Cerebellar nuclear complex (tissue), 1 donor: Measurements from ENCODE around the gene ABO.
"Not testable (repeated sequence)": the region's sequence is repeated elsewhere in the genome, so short reads cannot be mapped to it uniquely, and the experiment has no call there.

Experiments
- DNase-seq, 2 experiments: peaks; one replicate each; lab custom pipeline; 2025; lab: John Stamatoyannopoulos, UW

Gene ABO

DNA sequence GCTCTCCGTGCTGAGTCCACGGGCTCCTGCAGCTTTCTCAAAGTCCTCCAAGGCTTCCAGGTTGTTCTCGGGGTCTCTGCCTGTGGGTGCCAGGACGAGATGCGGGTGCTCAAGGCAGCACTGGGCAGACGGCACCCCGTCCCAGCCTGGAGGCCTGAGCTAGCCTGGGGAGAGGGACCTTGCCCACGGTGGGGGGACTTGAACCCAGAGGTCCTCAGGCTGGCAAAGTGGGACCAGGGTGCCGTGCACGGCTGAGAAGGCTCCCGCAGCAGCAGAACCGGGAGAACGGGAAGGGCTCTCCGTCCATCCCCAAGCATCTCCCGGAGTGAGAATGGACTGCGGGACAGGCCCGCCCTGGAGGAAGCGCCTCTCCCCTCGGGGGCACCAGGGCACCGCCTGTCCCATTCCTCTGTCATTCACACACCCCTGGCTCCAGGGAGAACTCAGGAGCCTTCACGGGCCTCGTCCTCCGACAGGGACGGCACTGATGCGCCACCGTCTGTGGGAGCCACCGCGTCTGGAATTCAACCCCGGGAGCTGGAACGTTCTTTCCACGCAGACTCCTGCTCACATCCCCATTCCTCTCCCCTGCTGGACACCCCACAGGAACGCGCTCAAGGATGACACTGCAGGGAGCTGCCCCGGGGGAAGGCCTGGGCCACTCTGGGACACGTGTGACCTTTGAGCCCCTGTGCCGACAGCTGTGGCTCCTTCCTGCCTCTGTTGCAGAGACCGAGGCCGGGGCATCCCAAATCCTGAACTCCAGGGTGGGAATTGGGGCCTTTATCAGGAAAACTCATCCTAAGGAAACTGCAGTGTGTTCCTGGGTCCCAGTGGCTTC lies 49.6 kb downstream of the ABO start:
- no peak for DNase-seq

DNA sequence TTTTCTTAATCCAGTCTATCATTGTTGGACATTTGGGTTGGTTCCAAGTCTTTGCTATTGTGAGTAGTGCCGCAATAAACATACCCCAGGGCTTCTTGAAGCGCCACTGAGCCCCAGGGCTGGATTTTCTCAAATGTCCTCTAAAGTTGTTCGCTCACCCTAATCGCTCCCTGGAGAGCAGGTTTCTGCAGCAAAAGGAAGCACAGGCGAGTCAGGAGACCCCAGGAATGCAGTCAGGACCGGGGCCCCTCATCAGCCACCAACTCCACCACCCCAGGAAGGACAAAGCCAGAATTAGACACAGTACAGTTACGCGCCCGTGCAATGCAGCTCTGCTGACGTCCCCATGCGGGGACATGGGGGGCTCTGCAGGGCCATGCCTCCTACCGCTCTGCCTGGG lies 50.2 kb downstream of the ABO start:
- DNase-seq = no peak

- not testable (repeated sequence) for DNase-seq
Observed at GRCh38 chr9:133223159-133223756, 51.7 kb downstream of the ABO start.

DNA sequence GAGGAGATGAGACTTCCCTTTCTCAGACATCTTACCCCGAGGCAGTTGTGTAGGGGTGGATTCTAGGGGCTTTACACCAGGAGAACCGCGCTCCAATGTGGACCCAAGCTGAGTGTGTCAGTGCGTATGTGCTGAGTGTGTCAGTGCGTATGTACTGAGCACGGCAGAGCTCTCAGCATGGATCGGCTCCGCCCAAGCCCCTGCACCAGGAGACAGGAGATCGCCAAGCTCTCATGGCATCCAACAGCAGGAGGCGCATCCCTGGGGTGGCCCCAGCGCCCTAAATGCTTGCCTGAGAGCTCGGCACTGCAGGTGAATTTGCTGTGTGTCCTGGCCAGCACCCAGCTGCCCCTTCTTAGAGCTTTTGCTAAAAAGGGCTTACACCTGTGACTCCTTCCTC lies 53.0 kb downstream of the ABO start:
- DNase-seq = not testable (repeated sequence)

DNA sequence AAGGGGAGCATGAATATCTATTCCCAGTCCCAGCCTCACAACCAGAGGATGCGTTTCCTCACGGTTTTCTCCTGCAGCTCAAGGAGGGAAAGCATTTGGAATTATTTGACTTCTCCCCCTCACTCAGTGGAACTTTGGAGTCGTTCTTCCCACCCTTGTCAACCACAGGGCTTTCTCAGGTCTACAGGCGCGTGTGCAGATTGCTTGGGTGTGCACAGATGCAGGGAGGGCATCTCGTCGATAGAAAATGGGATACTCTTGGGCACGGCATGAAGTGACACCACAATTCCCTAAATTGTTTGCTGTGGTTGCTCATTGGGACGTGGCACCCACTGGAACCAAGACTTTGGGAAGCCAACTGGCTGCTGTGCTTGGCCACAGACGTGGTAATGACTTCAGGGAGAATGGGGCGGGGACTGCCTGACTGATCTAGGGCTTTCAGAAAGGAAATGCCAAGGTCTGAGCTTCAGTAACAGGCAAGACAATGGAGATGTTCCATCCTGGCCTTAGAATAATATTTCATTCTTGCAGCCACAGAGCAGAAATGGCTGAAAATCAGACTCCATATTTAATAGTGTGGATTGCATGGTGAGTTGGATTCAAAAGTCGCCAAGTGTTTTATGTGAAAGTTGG lies 53.7 kb downstream of the ABO start:
- no peak for DNase-seq

DNA sequence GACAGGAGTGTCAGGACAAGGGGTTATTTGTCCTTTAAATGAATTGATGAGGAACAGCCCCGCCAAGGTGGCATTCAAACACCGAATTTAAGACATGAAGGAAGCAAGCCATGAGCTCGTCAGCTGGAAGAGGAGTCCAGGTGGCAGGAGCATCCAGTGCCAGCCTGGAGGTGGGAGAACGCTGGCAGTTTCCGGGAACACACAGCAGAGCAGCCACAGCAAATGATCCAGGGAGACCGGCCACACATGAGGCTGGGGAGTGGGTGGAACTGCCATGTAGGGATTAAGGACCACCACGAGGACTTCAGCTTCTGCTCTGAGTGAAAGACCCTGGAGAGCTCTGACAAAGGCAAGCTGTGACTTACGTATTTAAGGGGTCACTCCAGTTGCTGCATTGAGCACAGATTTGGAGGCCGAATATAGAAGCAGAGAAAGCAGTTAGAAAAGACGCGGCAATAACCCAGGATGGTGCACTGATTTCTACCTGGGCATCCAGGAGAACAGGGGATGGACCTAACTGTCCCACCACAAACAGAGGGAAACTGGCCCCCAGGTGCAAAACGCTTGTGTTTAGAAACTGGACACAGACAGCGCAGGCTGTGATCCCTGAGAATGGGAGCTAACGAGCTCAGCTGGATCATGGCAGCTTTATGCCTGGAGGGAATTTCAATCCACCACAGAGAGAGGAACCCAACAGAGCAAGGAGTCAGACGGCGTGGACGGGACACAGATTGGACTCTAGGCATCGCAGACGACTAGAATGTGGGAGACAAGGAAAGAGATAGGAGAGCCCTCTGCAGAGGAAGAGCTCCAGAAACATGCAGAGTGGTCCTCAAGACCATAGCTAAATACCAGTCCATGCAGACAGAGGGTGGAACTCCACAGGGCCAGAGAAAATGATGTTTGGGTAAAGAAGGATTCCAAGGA lies 56.7 kb downstream of the ABO start:
- DNase-seq = not testable (repeated sequence)

- DNase-seq = not testable (repeated sequence)
Observed at GRCh38 chr9:133217333-133217988, 57.5 kb downstream of the ABO start.

GRCh38 chr9:133214276-133214675 lies 60.7 kb downstream of the ABO start:
- DNase-seq = not testable (repeated sequence)

DNA sequence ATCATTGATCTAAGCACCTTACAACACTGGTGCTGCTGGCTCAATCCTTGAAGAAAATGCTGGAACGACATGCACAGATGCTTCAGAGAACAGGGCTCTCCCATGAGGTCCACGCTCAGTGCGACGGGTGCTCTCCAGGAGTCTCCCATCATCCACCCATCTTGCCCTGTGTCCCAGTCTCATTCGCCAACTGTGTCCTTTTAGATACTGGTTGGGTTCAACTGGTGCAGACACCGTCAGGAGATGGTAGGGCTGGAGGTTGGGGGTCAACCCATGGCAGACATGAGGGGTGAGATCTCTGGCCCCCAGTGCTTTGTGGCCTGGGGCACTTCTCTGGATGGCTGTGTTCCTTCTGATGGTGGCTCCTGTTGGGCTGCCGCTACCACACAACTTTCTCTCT lies 64.4 kb downstream of the ABO start:
- DNase-seq = no peak

DNA sequence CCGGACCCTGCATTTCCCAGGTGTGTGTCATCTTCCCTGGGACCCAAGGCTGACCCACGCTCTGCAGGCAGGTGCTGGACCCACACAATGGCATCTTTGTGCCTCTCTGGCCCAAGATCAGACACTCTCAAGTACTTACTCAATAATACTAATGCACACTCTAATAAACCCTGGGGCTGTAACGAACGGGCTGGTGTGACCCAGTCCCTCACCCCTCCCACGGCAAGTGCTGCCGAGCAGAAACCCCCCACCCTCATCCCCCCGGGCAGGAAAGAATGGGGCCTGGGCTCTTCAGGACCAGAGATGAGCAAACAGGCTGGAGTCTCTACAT lies 64.8 kb downstream of the ABO start:
- no peak for DNase-seq

GRCh38 chr9:133209327-133210201 lies 65.4 kb downstream of the ABO start:
- not testable (repeated sequence) for DNase-seq

- not testable (repeated sequence) for DNase-seq
Observed at GRCh38 chr9:133208880-133209300, 66.1 kb downstream of the ABO start, which contains the start of gene OBP2B. TSS of gene OBP2B (minus strand) at chr9:133209250. CDS start at chr9:133209199, 51 bp downstream.

DNA sequence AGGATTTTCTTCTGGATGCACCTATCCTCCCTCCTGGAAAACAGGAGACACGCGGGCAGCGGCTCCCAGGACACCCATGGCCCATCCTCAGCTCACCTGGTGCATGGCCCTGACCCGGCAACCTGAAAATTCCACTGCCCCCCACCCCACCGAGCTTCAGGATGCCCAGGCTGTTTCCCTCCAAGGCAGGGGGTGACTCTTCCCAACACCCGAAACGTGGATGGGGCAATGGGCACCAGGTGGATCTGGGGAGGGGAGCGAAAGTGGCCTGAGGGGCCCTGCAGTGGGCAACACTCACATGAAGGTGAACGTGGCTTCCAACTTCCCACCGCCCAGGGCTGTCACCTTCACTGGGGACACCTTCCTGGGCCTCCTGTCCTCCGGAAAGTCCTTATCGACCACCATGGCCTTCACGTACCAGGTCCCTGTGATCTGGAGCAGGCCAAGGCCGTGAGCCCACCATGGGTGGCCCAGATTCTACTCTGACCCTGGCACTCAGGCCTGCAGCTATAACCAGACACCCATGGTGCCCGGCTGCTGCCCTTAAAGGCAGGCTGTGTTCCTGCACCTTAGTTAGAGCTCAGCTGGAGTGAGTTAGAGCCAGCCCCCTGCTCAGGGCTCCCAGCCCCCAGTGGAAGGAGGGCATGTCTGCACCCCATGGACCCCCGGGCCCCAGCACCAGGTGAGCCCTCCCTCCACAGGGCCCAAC lies 66.7 kb downstream of the ABO start:
- not testable (repeated sequence) for DNase-seq

- no peak for DNase-seq
Observed at GRCh38 chr9:133207540-133208170, 67.3 kb downstream of the ABO start.

DNA sequence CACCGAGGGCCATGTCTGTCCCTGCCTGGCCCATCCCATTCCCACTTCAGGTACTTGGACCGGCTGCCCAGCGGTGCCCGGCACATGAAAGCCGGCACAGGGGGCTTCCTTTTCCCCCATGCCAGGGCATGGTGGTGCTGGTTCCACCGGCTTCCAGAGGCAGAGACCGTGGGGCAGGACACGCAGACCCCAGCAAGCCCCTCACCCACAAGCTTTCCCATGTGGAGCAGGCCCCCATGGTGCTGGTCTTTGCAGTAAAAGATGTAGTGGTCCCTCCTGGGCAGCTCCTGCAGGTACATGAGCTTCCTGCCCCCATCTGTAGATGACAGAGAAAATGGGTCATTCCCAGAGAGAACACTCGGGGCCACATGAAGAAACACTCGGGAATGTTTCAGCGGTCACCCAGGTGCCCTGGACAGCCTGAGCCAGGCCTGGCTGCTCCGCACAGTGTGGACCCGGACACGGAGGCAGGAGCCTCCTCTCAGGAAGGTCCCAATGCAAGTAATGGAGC lies 67.9 kb downstream of the ABO start:
- DNase-seq = no peak

DNA sequence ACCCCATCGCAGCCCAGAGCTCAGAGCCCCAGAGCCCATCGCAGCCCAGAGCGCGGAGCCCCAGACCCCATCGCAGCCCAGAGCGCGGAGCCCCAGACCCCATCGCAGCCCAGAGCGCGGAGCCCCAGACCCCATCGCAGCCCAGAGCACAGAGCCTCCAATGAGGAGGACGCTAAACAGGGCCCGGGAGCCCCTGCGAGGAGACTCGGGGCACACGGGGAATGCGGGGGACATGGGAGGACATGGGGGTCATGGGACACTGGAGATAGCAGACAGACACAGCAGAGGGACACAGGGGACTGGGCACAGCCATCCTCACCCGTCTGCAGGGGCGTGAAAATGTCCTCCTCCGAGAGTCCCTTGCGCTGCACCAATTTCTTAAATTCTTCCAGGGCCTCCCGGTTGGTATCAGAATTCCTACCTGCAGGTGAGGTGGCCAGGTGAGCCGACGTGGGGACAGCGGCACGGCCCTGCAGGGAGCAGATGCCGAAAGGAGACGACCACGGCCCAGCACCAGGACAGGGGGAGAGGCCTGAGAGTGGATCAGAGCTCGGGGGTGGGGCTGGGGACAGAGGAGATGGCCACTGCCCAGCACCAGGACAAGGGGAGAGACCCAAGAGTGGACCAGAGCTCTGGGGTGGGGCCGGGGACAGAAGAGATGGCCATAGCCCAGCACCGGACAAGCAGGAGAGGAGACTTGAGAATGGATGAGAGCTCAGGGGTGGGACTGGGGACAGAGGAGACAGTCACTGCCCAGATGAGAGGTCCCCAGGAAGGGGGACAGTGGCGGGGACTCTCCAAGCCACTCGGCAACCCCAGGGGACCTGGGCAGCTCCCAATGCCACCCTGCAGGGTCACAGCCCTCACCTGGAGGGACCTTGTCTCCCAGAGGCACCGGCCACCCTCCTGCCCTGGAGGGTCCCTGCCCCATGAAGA lies 68.7 kb downstream of the ABO start:
- no peak for DNase-seq

- not testable (repeated sequence) for DNase-seq
Observed at GRCh38 chr9:133205481-133205887, 69.5 kb downstream of the ABO start.
